SW480 (cell line): Measurements from ENCODE around the gene ABLIM2.
"Not testable (repeated sequence)": the region's sequence is repeated elsewhere in the genome, so short reads cannot be mapped to it uniquely, and the experiment has no call there.

ENCODE experiments used
- DNase-seq: peaks from one replicate; pipeline ENCODE4 v3.0.0-alpha.2; 2016; ENCODE audit warnings: low spot score

Gene ABLIM2

GRCh38 chr4:7960017-7960789, 198.4 kb downstream of the ABLIM2 start:
- no peak for DNase-seq

GRCh38 chr4:7959078-7959477, 199.5 kb downstream of the ABLIM2 start:
- DNase-seq: no peak

- no peak for DNase-seq
Measured at GRCh38 chr4:7956934-7957656, 201.5 kb downstream of the ABLIM2 start.

GRCh38 chr4:7956270-7956808, 202.3 kb downstream of the ABLIM2 start:
- DNase-seq: peak; percentile 25

GRCh38 chr4:7955393-7955792, 203.2 kb downstream of the ABLIM2 start:
- no peak for DNase-seq

- DNase-seq: no peak
Measured at GRCh38 chr4:7952615-7953014, 206.0 kb downstream of the ABLIM2 start.

GRCh38 chr4:7950301-7951092, 208.1 kb downstream of the ABLIM2 start:
- DNase-seq: no peak

- DNase-seq: no peak
Measured at GRCh38 chr4:7949759-7950158, 208.9 kb downstream of the ABLIM2 start.

- no peak for DNase-seq
Measured at GRCh38 chr4:7947927-7948326, 210.7 kb downstream of the ABLIM2 start.

- no peak for DNase-seq
Measured at GRCh38 chr4:7945709-7946380, 212.8 kb downstream of the ABLIM2 start.

- DNase-seq: no peak
Measured at GRCh38 chr4:7944599-7945220, 213.9 kb downstream of the ABLIM2 start.

GRCh38 chr4:7943688-7944087, 214.9 kb downstream of the ABLIM2 start:
- not testable (repeated sequence) for DNase-seq

GRCh38 chr4:7943211-7943610, 215.4 kb downstream of the ABLIM2 start:
- DNase-seq: no peak

- DNase-seq: no peak
Measured at GRCh38 chr4:7941965-7942496, 216.6 kb downstream of the ABLIM2 start.

- no peak for DNase-seq
Measured at GRCh38 chr4:7941111-7941964, 217.3 kb downstream of the ABLIM2 start.

- peak; percentile 69 for DNase-seq
Measured at GRCh38 chr4:7939377-7940108, 219.1 kb downstream of the ABLIM2 start, which contains the start of gene AFAP1. AFAP1 (minus strand) TSS chr4:7939861; CDS start chr4:7872078, 67,783 bp downstream.

GRCh38 chr4:7938609-7939376, 219.8 kb downstream of the ABLIM2 start:
- DNase-seq: no peak

GRCh38 chr4:7938266-7938608, 220.4 kb downstream of the ABLIM2 start:
- DNase-seq: no peak

GRCh38 chr4:7937006-7937405, 221.6 kb downstream of the ABLIM2 start:
- no peak for DNase-seq
